Activated CD8-positive, alpha-beta T cell treated with anti-CD3 and anti-CD28 coated beads for 36 hours (primary cell): ENCODE results near the gene CCDC82. TPM values are rescaled to one million over a fixed set of nuclear protein-coding genes. Genes with fewer than 3 reads are reported as not detected.

Source experiments
- ATAC-seq: fragments of 200-7000 bp; cut with Tn5 transposase; one replicate; pipeline ENCODE4 v1.10.0; 2021; ENCODE audit warnings: mild to moderate bottlenecking, moderate library complexity
- CTCF ChIA-PET: fragments of 350-600 bp; sonication (Branson Sonifier 250); formaldehyde crosslinking; loops from one replicate; lab custom pipeline; 2021; ENCODE audit warnings: antibody characterized with exemption; lab: Charles Lee
- POLR2A ChIA-PET: fragments of 350-600 bp; sonication (Branson Sonifier 250); formaldehyde crosslinking; loops from one replicate; lab custom pipeline; 2021; ENCODE audit warnings: antibody characterized with exemption; lab: Charles Lee
- DNase-seq: peaks from one replicate; pipeline ENCODE4 v3.0.0-alpha.2; 2020
- H3K27ac Mint-ChIP-seq: one replicate; pipeline ENCODE4 v1.8.0; 2021; ENCODE audit warnings: mild to moderate bottlenecking, mixed read lengths
- H3K27me3 Mint-ChIP-seq: one replicate; pipeline ENCODE4 v1.8.0; 2021; ENCODE audit warnings: mixed read lengths
- H3K36me3 Mint-ChIP-seq: one replicate; pipeline ENCODE4 v1.8.0; 2021; ENCODE audit warnings: low read depth, mixed read lengths
- H3K4me1 Mint-ChIP-seq: one replicate; pipeline ENCODE4 v1.8.0; 2021; ENCODE audit warnings: low read depth, mixed read lengths
- H3K4me3 Mint-ChIP-seq: one replicate; pipeline ENCODE4 v1.8.0; 2021; ENCODE audit warnings: mild to moderate bottlenecking, moderate library complexity, mixed read lengths
- H3K9me3 Mint-ChIP-seq: one replicate; pipeline ENCODE4 v1.8.0; 2021; ENCODE audit warnings: mixed read lengths
- CTCF ChIP-seq: fragments of 200-600 bp; IDR thresholded peaks from one replicate; pipeline ENCODE4 v1.8.0; 2022; ENCODE audit warnings: antibody characterized with exemption, mild to moderate bottlenecking
- intact Hi-C: fragments of 100-400 bp; cut with micrococcal nuclease; formaldehyde crosslinking; loops from one replicate; pipeline ENCODE4 v1.10.0; 2022
- total RNA-seq, 2 experiments: library from RNA; stranded (reverse); gene quantifications; one replicate each; pipeline ENCODE4 v1.2.3, GENCODE V29; 2021

The CCDC82 gene
- total RNA-seq, 2 experiments from 2014 or later, result 25.3 to 27.0 TPM

- TF ChIP-seq CTCF, result no peak
- ChIA-PET POLR2A (interaction anchor here (1.0 to 3.0 kb wide), 2 partner anchors 13 to 23 kb away, joined by 4 to 9 read pairs; partner anchors contain the start of gene MAML2), CTCF (interaction anchor here (1.1 to 2.2 kb wide), 3 partner anchors 17 to 25 kb away, joined by 3 to 8 read pairs (median 5); partner anchors contain the start of gene MAML2)
- Mint-ChIP-seq H3K27ac (peak overlapping the region; percentile 64), H3K4me1 (peaks cover 92% of the 10 kb centered on the region), H3K4me3 (no peak overlapping the region), H3K36me3 (peaks cover 55% of the 10 kb centered on the region), H3K27me3 (no peaks in the 10 kb centered on the region), H3K9me3 (no peaks in the 10 kb centered on the region)
- ATAC-seq (peak; percentile 21), DNase-seq (no peak)
- intact Hi-C loops, result no loop called here
Observed at GRCh38 chr11:96318399-96318798, 71.3 kb downstream of the CCDC82 start.

GRCh38 chr11:96317985-96318384 is 71.7 kb downstream of the CCDC82 start:
- Mint-ChIP-seq H3K27ac (peak overlapping the region; percentile 64), H3K9me3 (no peaks in the 10 kb centered on the region), H3K36me3 (peaks cover 54% of the 10 kb centered on the region), H3K4me1 (peaks cover 92% of the 10 kb centered on the region), H3K4me3 (no peak overlapping the region), H3K27me3 (no peaks in the 10 kb centered on the region)
- intact Hi-C loops, result no loop called here
- POLR2A ChIA-PET, result interaction anchor here (3.0 kb wide), 1 partner anchor 24 kb away, joined by 9 read pairs; the partner anchor contains the start of gene MAML2
- DNase-seq (no peak), ATAC-seq (peak; percentile 77)
- no peak for TF ChIP-seq CTCF
- CTCF ChIA-PET, result interaction anchor here (1.1 to 2.2 kb wide), 2 partner anchors 23 to 25 kb away, joined by 3 to 5 read pairs; partner anchors contain the start of gene MAML2

DNA sequence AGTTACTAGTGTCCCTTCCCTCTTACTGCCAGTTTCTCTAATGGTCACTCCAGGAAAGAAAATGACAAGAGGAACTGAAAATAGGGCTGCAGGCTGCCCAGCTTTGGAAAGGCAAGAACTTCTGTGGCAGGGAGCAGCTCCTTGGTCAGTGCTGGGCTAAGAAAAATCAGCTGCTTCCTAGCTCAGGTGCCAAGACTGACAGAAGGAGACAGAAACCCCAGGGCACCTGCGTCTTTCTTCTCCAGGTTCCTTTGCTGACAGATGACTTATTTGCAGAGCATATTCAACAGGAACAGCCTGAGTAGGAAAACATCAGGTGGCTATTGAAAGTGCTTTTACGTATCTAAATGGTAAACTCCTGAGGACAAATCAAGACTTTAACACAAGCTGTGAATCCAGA is 72.1 kb downstream of the CCDC82 start:
- Mint-ChIP-seq H3K4me3 (no peak overlapping the region), H3K4me1 (peaks cover 92% of the 10 kb centered on the region), H3K9me3 (no peaks in the 10 kb centered on the region), H3K36me3 (peaks cover 53% of the 10 kb centered on the region), H3K27ac (peak overlapping the region; percentile 64), H3K27me3 (no peaks in the 10 kb centered on the region)
- ChIA-PET CTCF (interaction anchor here (0.9 to 2.2 kb wide), 4 partner anchors 9 to 25 kb away, joined by 3 to 5 read pairs (median 3); partner anchors contain the start of gene MAML2), POLR2A (interaction anchor here (3.0 kb wide), 1 partner anchor 24 kb away, joined by 9 read pairs; the partner anchor contains the start of gene MAML2)
- TF ChIP-seq CTCF, result no peak
- intact Hi-C loops, result no loop called here
- ATAC-seq (no peak), DNase-seq (no peak)

- POLR2A ChIA-PET, result interaction anchor here (0.5 to 3.0 kb wide), 2 partner anchors 25 to 35 kb away, joined by 4 to 9 read pairs; partner anchors contain the start of gene MAML2
- TF ChIP-seq CTCF, result no peak
- no peak for DNase-seq
- Mint-ChIP-seq H3K9me3 (no peaks in the 10 kb centered on the region), H3K4me3 (no peak overlapping the region), H3K36me3 (peaks cover 53% of the 10 kb centered on the region), H3K4me1 (peaks cover 92% of the 10 kb centered on the region), H3K27ac (peak overlapping the region; percentile 27), H3K27me3 (no peaks in the 10 kb centered on the region)
- CTCF ChIA-PET, result interaction anchor here (0.9 to 2.2 kb wide), 3 partner anchors 9 to 26 kb away, joined by 3 to 5 read pairs (median 3); partner anchors contain the start of gene MAML2
- intact Hi-C loops, result no loop called here
- ATAC-seq, result no peak
Observed at GRCh38 chr11:96316869-96317268, 72.8 kb downstream of the CCDC82 start.

DNA sequence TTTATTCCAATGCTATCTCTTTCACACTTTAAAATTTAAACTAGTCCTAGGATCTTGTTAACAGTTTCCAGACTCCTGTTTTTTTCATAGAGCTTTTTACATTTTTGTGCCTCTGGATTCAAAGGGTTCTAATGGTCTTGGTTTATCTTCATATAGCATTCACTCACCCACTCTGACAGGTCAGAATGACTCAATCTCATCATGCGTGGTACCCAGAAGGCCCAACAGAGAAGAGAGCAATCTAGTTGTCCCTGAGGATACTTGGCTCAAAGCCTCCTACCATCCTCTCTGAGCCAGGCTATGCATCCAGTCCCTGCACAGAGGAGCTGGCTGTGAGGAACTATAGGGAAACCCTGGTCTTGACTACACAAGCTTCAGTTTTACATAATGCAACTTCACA is 74.2 kb downstream of the CCDC82 start:
- Mint-ChIP-seq H3K27me3 (no peaks in the 10 kb centered on the region), H3K4me1 (peaks cover 92% of the 10 kb centered on the region), H3K9me3 (no peaks in the 10 kb centered on the region), H3K4me3 (no peak overlapping the region), H3K36me3 (peaks cover 49% of the 10 kb centered on the region), H3K27ac (peak overlapping the region; percentile 74)
- intact Hi-C loops, result no loop called here
- ATAC-seq (no peak), DNase-seq (no peak)
- ChIA-PET POLR2A (interaction anchor here (0.6 to 2.1 kb wide), 4 partner anchors 19 to 127 kb away, joined by 3 to 9 read pairs (median 3); no protein-coding TSS in a partner anchor), CTCF (interaction anchor here (1.0 to 7.7 kb wide), 3 partner anchors 10 to 108 kb away, joined by 3 to 43 read pairs (median 4); partner anchors contain the start of gene MAML2)
- no peak for TF ChIP-seq CTCF
